Stimulated activated naive CD8-positive, alpha-beta T cell treated with anti-CD3 and anti-CD28 coated beads, Interleukin-15, Interleukin-2, amounts not matched to agents 100 ng/mL and 50 ng/mL, for 24 hours (primary cell): Measurements from ENCODE around the gene SLC7A1.

Experiments used
- H3K27ac Mint-ChIP-seq: one replicate; pipeline ENCODE4 v1.8.0; 2021; ENCODE audit warnings: mild to moderate bottlenecking, mixed read lengths
- H3K27me3 Mint-ChIP-seq: one replicate; pipeline ENCODE4 v1.8.0; 2021; ENCODE audit warnings: mixed read lengths
- H3K36me3 Mint-ChIP-seq: one replicate; pipeline ENCODE4 v1.8.0; 2021; ENCODE audit warnings: low read depth, mixed read lengths
- H3K4me1 Mint-ChIP-seq: one replicate; pipeline ENCODE4 v1.8.0; 2021; ENCODE audit warnings: low read depth, mixed read lengths
- H3K4me3 Mint-ChIP-seq: one replicate; pipeline ENCODE4 v1.8.0; 2021; ENCODE audit warnings: mild to moderate bottlenecking, mixed read lengths
- H3K9me3 Mint-ChIP-seq: one replicate; pipeline ENCODE4 v1.8.0; 2021; ENCODE audit warnings: mixed read lengths

SLC7A1 gene

DNA sequence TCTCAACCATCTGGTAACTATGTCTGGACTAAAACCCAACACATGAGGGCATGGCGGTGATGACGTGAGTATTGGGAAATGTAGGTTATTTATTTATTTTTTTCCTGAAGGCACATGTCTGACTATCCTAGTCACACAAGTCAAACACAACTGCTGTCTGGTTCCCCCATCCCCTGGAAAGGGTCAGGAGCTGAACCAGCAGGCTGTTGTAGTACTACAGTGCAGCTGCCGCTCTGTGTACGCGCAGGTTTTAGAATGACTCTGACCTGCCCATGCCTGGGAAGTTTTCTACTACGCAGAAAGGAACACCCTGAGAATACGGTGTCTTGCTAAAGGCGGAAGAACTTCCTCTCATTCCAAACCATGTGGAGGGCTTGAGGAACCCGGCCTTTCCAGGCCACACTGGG, 1.2 kb downstream of the SLC7A1 start:
- Mint-ChIP-seq H3K9me3 (no peaks in the 10 kb centered on the region), H3K27me3 (no peaks in the 10 kb centered on the region), H3K27ac (peak overlapping the region; percentile 98), H3K4me1 (peaks cover 57% of the 10 kb centered on the region), H3K4me3 (peak overlapping the region; percentile 95), H3K36me3 (peaks cover 46% of the 10 kb centered on the region)

DNA sequence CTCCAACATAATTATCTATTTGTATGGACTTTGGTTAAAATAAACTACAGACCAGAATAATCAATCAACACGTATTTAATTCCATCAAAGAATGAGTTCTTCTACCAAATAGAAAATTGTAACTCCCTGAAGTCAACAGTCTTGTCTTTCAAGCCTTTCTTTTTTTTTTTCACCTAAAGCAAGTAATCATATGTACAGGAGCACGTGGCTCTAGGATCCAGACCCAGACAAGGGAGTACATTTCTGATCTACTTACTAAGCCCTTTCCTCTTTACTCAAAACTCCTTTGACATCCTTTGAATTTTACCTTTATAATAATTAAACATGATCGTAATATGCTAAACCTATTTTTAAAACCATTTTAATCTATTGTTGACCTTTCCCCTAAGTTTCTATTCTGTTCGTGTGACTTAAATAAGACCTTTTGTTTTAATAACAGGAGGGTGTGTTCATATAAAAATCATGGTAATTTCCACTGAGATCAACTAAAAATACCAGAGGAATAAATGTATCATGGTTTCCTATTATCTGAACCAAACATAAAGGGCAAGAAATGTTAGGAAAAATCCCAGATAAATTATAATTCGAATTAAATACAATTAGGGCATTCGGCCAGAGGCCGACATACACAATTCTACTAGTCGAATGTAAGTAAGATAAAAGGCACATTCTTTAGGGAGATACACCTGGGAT, 1.7 kb downstream of the SLC7A1 start:
- Mint-ChIP-seq H3K27ac (peak overlapping the region; percentile 98), H3K9me3 (no peaks in the 10 kb centered on the region), H3K4me3 (peak overlapping the region; percentile 95), H3K27me3 (no peaks in the 10 kb centered on the region), H3K36me3 (peaks cover 46% of the 10 kb centered on the region), H3K4me1 (peaks cover 60% of the 10 kb centered on the region)

DNA sequence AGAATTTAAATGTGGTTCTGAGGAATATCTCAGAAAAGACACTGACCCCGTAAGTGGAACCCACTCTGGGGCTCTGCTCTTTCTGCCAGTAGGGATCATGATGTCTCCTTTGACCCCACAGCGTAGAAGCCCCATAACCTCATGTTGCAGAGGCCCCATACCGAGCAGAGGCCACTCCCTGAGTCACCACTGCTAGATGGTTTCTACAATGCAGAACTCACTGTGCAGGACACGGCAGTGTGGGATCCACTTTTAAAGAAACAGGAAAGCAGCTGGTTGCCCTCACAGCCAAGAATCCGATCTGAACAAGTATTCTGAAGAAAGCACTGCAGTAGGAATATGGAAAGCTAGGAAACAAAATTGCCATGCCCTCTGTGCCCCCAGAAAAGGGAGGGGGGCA, 4.2 kb downstream of the SLC7A1 start:
- Mint-ChIP-seq H3K4me1 (peaks cover 80% of the 10 kb centered on the region), H3K9me3 (no peaks in the 10 kb centered on the region), H3K27ac (peak overlapping the region; percentile 63), H3K36me3 (peaks cover 67% of the 10 kb centered on the region), H3K27me3 (no peaks in the 10 kb centered on the region), H3K4me3 (peak overlapping the region; percentile 33)

DNA sequence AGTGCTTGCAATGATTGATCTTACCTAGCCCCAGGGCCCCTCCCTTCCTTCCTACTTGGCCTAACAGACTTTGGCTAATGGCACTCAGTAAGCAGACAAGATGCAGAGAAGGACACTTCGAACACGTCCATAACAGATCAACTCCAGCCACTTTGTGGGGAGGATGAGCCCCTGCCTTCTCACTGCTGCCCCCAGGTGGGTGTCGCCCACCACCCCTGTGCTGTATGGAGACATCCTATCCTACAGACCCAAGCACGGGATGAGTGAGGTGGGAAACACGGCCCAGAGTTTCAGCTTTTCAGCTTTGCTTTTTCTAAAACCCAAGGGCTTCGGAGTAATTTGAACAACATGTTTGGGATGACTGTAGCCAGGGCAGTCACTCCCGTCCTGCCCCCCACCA, 5.5 kb downstream of the SLC7A1 start:
- peaks cover 84% of the 10 kb centered on the region for H3K4me1 Mint-ChIP-seq
- peaks cover 79% of the 10 kb centered on the region for H3K36me3 Mint-ChIP-seq
- no peaks in the 10 kb centered on the region for H3K27me3 Mint-ChIP-seq
- H3K9me3 Mint-ChIP-seq, result no peaks in the 10 kb centered on the region
- H3K27ac Mint-ChIP-seq, result peak overlapping the region; percentile 29
- no peak overlapping the region for H3K4me3 Mint-ChIP-seq

DNA sequence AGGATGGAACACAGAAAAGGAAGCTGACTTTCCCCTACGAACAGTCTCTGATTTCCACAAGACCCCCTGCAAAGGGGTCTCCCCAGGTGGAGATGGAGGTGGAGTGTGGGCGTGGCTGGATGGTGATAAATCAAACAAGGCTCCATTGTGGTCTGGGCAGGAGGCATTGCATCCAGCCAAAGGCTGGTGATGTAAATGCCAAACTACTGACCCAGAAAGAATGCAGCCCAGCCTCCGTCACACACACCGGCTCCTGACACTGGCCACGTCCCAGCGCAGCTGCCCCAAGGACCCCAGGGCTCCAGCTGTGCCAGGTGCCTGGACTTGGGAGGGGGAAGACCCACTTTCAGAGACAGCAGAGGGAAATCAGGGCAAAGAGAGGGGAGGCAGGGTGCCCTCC, 6.3 kb downstream of the SLC7A1 start:
- H3K4me3 Mint-ChIP-seq, result no peak overlapping the region
- H3K4me1 Mint-ChIP-seq, result peaks cover 85% of the 10 kb centered on the region
- no peaks in the 10 kb centered on the region for H3K9me3 Mint-ChIP-seq
- no peaks in the 10 kb centered on the region for H3K27me3 Mint-ChIP-seq
- H3K36me3 Mint-ChIP-seq, result peaks cover 81% of the 10 kb centered on the region
- no peak overlapping the region for H3K27ac Mint-ChIP-seq

DNA sequence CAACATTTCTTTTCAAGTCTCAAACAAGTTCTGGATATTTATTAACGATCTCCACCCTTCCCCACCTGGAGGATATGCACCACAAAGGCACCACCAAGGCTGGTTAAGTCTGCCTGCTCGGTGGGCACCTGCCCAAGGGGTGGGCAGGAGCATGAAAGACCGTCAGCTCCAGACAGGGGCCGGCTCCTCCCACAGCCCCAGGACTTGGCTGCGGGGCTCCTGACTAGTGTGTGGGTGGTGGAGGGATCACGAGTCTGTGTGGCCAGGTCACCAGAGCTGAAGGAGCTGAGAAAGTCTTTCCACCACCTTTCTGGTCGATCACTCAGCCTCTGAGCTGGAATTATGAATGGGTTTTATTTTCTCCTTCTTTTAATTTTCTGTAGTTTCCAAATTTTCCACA, 7.8 kb downstream of the SLC7A1 start:
- no peak overlapping the region for H3K4me3 Mint-ChIP-seq
- peaks cover 82% of the 10 kb centered on the region for H3K4me1 Mint-ChIP-seq
- no peaks in the 10 kb centered on the region for H3K27me3 Mint-ChIP-seq
- H3K27ac Mint-ChIP-seq, result no peak overlapping the region
- H3K9me3 Mint-ChIP-seq, result no peaks in the 10 kb centered on the region
- peaks cover 75% of the 10 kb centered on the region for H3K36me3 Mint-ChIP-seq

DNA sequence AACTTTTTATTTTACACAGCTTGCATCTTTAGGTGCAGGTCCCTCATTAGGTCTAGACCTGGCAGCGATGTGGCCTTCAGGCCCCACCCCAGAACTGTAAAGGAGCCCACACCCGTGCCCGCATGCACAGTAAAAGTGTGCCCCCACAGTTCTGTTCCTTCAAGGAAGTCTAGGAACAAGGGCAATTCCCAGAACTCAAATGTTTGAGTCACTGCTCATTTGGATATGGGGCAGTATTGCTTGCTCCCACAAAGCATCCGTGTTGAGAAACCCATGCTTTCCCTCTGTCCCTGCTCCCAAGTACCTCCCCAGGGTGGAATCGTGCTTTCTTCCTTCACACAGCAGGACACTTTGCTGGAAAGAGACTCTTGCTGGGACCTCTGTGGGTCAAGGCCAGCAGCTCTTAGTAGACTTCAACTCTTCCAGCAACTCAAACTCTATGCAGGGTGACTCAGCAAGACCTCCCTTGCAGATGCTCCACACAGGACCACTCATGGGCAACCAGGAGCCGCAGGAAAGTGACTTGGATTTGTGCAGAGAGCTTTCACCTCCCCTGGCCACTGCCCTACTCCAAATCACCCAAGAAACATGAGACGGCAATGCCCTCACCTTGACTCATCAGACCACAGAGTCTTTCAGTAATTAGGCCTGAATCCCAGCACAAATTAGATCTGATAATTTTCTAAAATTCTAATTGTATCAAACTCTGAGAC, 12.3 kb downstream of the SLC7A1 start:
- peak overlapping the region; percentile 23 for H3K27ac Mint-ChIP-seq
- no peaks in the 10 kb centered on the region for H3K27me3 Mint-ChIP-seq
- H3K4me3 Mint-ChIP-seq, result no peak overlapping the region
- H3K36me3 Mint-ChIP-seq, result peaks cover 64% of the 10 kb centered on the region
- peaks cover 67% of the 10 kb centered on the region for H3K4me1 Mint-ChIP-seq
- H3K9me3 Mint-ChIP-seq, result no peaks in the 10 kb centered on the region

DNA sequence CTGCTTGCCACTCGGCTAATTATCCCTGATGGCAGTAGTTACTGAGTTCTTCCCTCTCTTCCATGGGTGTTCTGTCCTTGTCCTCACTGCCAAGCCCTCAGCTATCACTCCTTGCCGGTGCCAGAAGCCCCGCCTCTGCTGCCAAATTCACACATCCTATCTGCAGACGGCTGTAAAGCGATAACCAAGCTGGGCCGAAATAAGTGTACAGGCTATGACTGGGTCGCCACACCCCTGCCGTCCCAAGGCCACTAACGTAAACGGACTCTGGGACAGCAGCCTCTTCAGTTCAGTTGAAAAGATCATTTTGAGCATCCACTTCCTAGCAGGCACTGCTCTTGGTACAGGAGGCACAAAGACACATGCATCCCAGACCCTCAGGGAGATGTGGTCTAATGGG, 13.3 kb downstream of the SLC7A1 start:
- no peaks in the 10 kb centered on the region for H3K9me3 Mint-ChIP-seq
- peaks cover 61% of the 10 kb centered on the region for H3K36me3 Mint-ChIP-seq
- peaks cover 57% of the 10 kb centered on the region for H3K4me1 Mint-ChIP-seq
- H3K27ac Mint-ChIP-seq, result no peak overlapping the region
- no peak overlapping the region for H3K4me3 Mint-ChIP-seq
- H3K27me3 Mint-ChIP-seq, result no peaks in the 10 kb centered on the region

DNA sequence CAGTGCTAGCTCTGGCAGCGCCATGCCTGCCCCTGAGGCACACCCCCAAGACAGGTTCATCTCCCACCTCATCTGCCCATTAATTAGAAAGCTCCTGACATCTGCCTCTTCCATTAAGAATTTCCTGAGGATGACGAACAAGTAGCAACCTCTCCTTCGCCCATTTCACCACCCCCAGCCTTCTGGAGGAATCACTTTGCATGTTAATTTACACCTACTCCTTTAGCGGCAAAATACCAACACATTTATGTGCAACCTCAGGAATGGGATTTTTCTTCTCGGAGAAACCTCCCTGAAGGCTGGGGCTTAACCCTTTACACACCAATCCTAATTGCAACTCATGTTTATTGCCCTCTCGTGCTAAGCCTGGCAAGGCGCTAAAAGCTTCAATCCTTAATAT, 13.8 kb downstream of the SLC7A1 start:
- peaks cover 52% of the 10 kb centered on the region for H3K4me1 Mint-ChIP-seq
- no peak overlapping the region for H3K27ac Mint-ChIP-seq
- H3K36me3 Mint-ChIP-seq, result peaks cover 61% of the 10 kb centered on the region
- H3K9me3 Mint-ChIP-seq, result no peaks in the 10 kb centered on the region
- H3K4me3 Mint-ChIP-seq, result no peak overlapping the region
- H3K27me3 Mint-ChIP-seq, result no peaks in the 10 kb centered on the region

DNA sequence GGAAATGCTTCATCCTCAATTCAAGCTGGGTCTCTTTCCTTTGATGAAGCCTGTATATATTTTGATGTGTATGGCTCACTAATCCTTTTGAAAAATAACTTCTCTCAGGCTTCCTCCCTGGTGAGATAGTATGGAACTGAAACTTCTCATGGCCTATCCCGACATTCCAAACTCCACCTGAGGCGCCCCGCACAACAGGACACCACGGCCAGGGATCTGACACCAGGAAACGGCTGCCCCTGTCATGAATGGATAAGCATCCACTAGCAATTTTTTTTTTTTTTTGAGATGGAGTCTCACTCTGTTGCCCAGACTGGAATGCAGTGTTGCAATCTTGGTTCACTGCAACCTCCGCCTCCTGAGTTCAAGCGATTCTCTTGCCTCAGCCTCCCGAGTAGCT, 16.4 kb downstream of the SLC7A1 start:
- no peak overlapping the region for H3K4me3 Mint-ChIP-seq
- H3K36me3 Mint-ChIP-seq, result peaks cover 59% of the 10 kb centered on the region
- H3K27me3 Mint-ChIP-seq, result no peaks in the 10 kb centered on the region
- no peaks in the 10 kb centered on the region for H3K9me3 Mint-ChIP-seq
- H3K4me1 Mint-ChIP-seq, result peaks cover 41% of the 10 kb centered on the region
- H3K27ac Mint-ChIP-seq, result no peak overlapping the region

DNA sequence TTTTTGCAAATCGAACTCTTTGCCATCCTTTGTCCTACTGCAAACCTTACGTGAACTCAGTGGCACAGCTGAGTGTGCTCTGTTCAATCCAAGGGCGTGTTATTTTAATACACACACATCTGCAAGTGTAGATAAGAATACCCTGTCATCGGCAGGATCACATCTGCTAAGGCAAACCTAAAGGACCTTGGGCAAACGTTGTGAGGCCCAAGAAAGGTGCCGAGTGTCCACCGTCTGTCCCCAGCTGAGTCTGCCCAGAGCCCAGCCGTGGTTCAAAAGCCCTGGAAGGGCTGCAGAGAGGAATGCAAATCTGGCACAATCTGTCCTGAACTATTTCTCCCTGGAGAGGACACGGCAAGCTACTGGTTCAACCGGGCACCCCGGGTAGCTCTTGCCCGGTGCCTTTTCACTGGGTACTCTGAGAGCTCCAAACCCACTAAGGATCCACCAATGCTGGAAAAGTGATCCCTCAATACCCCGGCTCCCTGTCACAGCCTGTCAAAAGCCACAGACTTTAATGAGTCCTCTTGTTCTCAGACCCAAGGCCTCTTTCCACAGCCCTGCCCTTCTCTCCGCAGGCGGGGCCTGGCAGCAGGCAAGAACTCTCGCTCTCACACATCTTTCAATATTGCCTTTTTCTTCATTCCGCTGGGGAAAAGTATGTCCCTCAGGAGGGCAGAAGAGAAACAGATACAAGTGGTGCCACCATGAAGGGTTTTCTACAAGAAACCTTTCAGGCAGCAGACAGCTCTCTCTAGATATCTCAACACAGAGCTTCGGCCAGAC, 17.0 kb downstream of the SLC7A1 start:
- Mint-ChIP-seq H3K27ac (no peak overlapping the region), H3K4me1 (peaks cover 40% of the 10 kb centered on the region), H3K27me3 (no peaks in the 10 kb centered on the region), H3K4me3 (no peak overlapping the region), H3K9me3 (no peaks in the 10 kb centered on the region), H3K36me3 (peaks cover 59% of the 10 kb centered on the region)

DNA sequence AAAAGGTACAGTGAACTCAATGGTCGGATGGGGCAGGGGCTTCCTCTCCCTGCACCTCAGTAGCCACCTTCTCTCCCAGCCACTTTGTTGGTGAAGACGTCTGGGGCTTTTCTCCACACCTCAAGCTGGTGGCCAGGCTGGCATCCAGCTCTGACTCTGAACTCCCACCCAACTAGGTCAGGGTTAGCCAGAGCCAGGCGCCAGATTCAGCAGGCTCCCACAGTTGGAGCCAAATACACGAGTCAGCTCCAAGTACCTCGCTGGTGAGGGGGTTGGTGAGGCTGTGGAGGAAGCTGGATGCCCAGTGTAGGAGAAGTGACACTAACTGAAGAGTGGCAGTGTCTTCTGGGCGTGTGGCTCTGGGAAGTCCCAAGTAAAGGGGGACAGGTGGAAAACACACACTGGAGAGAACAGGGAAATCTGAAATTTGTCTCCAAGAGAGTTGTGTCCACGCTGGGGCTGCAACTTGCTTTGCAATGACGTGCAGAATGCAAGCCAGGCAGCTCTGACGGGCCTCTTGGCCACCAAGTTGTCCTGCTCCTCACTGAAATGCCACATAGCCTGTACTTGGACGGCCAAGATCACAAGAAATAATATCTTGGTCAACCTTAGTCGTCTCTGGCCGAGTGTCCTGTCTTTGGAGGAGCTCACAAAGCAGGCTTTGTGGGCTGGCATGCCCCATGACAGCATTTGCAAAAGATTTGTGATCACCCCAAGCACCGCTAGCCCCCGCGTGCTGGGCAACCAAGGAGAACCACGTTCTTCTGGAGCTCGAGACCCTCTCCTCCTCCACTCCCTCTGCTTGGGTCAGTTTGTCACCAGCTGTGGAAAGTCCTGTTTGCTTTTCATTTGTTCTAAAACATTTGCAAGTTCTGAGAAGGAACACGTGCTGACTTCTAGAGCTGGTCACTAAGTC, 18.1 kb downstream of the SLC7A1 start:
- Mint-ChIP-seq H3K27me3 (no peaks in the 10 kb centered on the region), H3K4me3 (no peak overlapping the region), H3K27ac (no peak overlapping the region), H3K9me3 (no peaks in the 10 kb centered on the region), H3K4me1 (peaks cover 37% of the 10 kb centered on the region), H3K36me3 (peaks cover 53% of the 10 kb centered on the region)

DNA sequence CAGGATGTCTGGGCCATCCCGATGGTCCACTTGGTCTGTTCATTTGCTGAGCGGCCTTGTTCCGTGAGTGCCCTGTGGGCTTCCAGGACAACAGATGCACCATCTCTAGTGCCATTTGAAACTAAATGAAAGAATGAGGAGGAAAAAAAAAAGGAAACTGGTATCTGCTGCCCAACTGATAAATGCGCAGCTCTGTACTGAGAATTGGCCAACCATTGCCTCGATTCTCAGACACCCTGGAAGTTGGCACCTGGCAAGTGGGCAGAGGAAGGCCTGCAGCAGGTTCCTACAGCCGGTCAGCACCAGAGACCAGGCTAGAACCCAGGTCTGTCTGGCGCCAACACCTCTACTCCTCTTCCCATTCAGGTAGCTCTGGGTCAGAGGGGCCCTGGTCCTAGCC, 18.9 kb downstream of the SLC7A1 start:
- no peaks in the 10 kb centered on the region for H3K9me3 Mint-ChIP-seq
- no peaks in the 10 kb centered on the region for H3K27me3 Mint-ChIP-seq
- no peak overlapping the region for H3K27ac Mint-ChIP-seq
- peaks cover 56% of the 10 kb centered on the region for H3K36me3 Mint-ChIP-seq
- H3K4me1 Mint-ChIP-seq, result peaks cover 39% of the 10 kb centered on the region
- H3K4me3 Mint-ChIP-seq, result no peak overlapping the region

DNA sequence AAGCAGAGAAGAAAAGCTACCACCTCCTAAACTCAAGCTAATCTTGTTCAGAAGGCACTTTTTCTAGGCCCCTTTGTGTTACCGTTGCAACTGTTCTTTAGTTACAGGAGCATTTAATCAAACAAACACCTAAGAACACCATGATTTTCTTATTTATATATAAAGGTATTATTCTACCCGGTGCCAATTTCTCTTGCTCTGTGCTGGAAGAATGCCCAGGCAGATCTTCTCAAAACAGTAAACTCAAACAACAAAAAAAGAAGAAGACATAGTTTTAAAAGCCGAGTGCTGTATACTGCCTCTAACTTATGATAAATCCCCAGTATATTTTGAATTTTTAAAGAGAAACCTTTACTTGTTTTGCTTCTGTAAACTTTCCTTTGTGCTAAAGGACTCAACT, 20.4 kb downstream of the SLC7A1 start:
- H3K4me3 Mint-ChIP-seq, result no peak overlapping the region
- no peaks in the 10 kb centered on the region for H3K27me3 Mint-ChIP-seq
- peaks cover 52% of the 10 kb centered on the region for H3K36me3 Mint-ChIP-seq
- no peak overlapping the region for H3K27ac Mint-ChIP-seq
- no peaks in the 10 kb centered on the region for H3K9me3 Mint-ChIP-seq
- H3K4me1 Mint-ChIP-seq, result peaks cover 34% of the 10 kb centered on the region
